ENCODE data around the gene ENPP3.

Gene ENPP3

DNA sequence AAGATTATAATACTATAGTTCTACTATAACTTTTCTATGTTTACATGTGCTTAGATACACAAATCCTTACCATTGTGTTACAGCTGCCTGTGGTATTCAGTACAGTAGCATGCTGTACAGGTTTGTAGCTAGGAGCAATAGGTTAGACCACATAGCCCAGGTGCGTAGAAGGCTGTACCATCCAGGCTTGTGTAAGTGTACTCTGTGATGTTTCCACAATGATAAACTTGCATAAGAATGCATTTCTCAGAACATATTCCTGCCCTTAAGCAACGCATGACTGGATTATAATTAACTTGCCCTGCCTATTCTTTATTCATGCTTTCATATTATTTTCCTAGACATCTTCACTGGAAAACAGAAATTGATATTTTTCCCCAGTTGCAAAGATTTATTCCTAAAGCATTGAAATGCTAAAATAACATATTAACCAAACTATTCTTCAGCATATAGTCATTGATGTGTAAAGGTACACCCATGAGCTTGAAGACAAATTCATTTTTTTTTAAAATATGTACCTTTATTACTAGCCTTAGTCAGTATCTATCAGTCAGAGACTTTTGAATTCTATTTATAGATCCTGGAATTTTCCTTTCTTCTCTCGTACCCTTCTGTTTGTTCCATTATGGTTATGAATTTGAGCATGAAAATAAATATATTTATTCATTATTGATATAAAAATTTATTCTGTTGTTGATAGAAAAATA is 80.9 kb downstream of the ENPP3 start:
- 0 out of 2 replicates have a peak, but pooled peaks cover 4% of the 10 kb centered on the region for H3F3A ChIP-seq (ENCODE audit: insufficient read depth)
- no peaks in the 10 kb centered on the region for H3K9me2 ChIP-seq (replicated peaks; ENCODE audit: insufficient read depth, low read length)
- H3K27me3 ChIP-seq (ENCODE audit: low read length): no peaks in the 10 kb centered on the region
- H4K20me1 ChIP-seq (ENCODE audit: low read depth, low read length): no peaks in the 10 kb centered on the region
- H3K36me3 ChIP-seq (ENCODE audit: low read length): peaks cover 12% of the 10 kb centered on the region
- no peaks in the 10 kb centered on the region for H3K79me2 ChIP-seq (ENCODE audit: insufficient read depth, low read length)
- no peak overlapping the region for H3K9ac ChIP-seq (ENCODE audit: low read length)
- no peak overlapping the region for H3K27ac ChIP-seq (ENCODE audit: low read depth, low read length)
- TF ChIP-seq, protein P1, sequence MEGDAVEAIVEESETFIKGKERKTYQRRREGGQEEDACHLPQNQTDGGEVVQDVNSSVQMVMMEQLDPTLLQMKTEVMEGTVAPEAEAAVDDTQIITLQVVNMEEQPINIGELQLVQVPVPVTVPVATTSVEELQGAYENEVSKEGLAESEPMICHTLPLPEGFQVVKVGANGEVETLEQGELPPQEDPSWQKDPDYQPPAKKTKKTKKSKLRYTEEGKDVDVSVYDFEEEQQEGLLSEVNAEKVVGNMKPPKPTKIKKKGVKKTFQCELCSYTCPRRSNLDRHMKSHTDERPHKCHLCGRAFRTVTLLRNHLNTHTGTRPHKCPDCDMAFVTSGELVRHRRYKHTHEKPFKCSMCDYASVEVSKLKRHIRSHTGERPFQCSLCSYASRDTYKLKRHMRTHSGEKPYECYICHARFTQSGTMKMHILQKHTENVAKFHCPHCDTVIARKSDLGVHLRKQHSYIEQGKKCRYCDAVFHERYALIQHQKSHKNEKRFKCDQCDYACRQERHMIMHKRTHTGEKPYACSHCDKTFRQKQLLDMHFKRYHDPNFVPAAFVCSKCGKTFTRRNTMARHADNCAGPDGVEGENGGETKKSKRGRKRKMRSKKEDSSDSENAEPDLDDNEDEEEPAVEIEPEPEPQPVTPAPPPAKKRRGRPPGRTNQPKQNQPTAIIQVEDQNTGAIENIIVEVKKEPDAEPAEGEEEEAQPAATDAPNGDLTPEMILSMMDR (IDR thresholded peaks at IDR 0.05; ENCODE audit: insufficient read depth, low read length, poor library complexity, severe bottlenecking): no peak
- TF ChIP-seq EZH2phosphoT487 (conservative IDR thresholded peaks at IDR 0.05; ENCODE audit: low read length): no peak
- H3K9me3 ChIP-seq (ENCODE audit: insufficient read depth, low read length): no peaks in the 10 kb centered on the region
- no peak overlapping the region for H3K4me3 ChIP-seq (ENCODE audit: insufficient read depth, low read length, poor library complexity, severe bottlenecking)
- no peak overlapping the region for H3K4me2 ChIP-seq (ENCODE audit: low read depth, low read length, poor library complexity, severe bottlenecking)
- H2AFZ ChIP-seq (ENCODE audit: low read depth, low read length, severe bottlenecking): no peak overlapping the region

DNA sequence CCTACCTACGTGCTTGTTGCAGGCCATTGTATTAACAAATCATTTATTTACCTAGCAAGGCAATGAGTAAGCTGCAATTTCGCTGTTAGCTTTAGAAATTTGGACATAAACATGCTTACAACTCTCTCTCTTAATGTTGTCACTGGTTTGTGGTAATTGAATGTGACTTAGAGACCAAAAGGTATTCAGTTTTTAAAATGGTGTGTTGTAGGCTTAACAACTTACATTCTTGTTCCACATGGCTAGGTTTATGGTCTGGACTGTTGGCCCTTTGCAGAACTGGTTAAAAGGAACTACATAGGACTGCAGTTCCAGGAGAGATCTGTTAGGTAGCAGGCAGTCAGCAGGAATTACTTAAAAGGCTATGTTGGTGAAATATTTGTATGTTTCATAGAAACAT is 84.1 kb downstream of the ENPP3 start:
- 0 out of 2 replicates have a peak, but pooled peaks cover 4% of the 10 kb centered on the region for H3F3A ChIP-seq (ENCODE audit: insufficient read depth)
- H3K79me2 ChIP-seq (ENCODE audit: insufficient read depth, low read length): no peaks in the 10 kb centered on the region
- H3K9ac ChIP-seq (ENCODE audit: low read length): no peak overlapping the region
- H3K4me3 ChIP-seq (ENCODE audit: insufficient read depth, low read length, poor library complexity, severe bottlenecking): no peak overlapping the region
- peaks cover 32% of the 10 kb centered on the region for H3K36me3 ChIP-seq (ENCODE audit: low read length)
- TF ChIP-seq, protein P1 (IDR thresholded peaks at IDR 0.05; ENCODE audit: insufficient read depth, low read length, poor library complexity, severe bottlenecking): no peak
- no peak for TF ChIP-seq EZH2phosphoT487 (conservative IDR thresholded peaks at IDR 0.05; ENCODE audit: low read length)
- no peak overlapping the region for H3K4me2 ChIP-seq (ENCODE audit: low read depth, low read length, poor library complexity, severe bottlenecking)
- H3K9me3 ChIP-seq (ENCODE audit: insufficient read depth, low read length): no peaks in the 10 kb centered on the region
- H3K27ac ChIP-seq (ENCODE audit: low read depth, low read length): no peak overlapping the region
- H4K20me1 ChIP-seq (ENCODE audit: low read depth, low read length): no peaks in the 10 kb centered on the region
- no peaks in the 10 kb centered on the region for H3K27me3 ChIP-seq (ENCODE audit: low read length)
- no peaks in the 10 kb centered on the region for H3K9me2 ChIP-seq (replicated peaks; ENCODE audit: insufficient read depth, low read length)
- no peak overlapping the region for H2AFZ ChIP-seq (ENCODE audit: low read depth, low read length, severe bottlenecking)

DNA sequence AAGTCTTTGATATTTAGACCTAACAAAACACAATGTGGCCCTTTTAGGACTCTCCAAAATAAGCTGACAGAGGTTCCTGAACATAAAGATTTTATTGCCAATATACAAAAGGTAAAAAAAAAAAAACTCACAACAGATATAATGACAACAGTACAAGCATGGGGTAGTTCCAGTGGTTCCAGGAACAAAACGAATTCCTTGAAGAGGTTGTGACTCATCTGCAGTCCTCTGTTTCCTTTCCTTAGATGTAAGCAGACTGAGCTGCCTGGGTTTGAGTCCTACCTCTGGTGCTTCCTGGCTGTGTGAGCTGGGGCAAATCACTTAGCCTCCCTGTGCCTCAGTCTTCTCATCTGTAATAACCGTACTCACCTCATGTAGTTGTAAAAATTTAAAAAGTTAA is 87.0 kb downstream of the ENPP3 start:
- no peaks in the 10 kb centered on the region for H4K20me1 ChIP-seq (ENCODE audit: low read depth, low read length)

More for the DNA sequence above, 87.0 kb downstream of the ENPP3 start:
- H3F3A ChIP-seq (ENCODE audit: insufficient read depth): peaks cover 4% of the 10 kb centered on the region; the same call in 1 of the 2 replicates
- TF ChIP-seq, protein P1 (IDR thresholded peaks at IDR 0.05; ENCODE audit: insufficient read depth, low read length, poor library complexity, severe bottlenecking): no peak
- TF ChIP-seq EZH2phosphoT487 (conservative IDR thresholded peaks at IDR 0.05; ENCODE audit: low read length): no peak
- H3K9me2 ChIP-seq (replicated peaks; ENCODE audit: insufficient read depth, low read length): no peaks in the 10 kb centered on the region
- H2AFZ ChIP-seq (ENCODE audit: low read depth, low read length, severe bottlenecking): no peak overlapping the region
- peaks cover 40% of the 10 kb centered on the region for H3K36me3 ChIP-seq (ENCODE audit: low read length)
- no peak overlapping the region for H3K4me2 ChIP-seq (ENCODE audit: low read depth, low read length, poor library complexity, severe bottlenecking)
- no peak overlapping the region for H3K4me3 ChIP-seq (ENCODE audit: insufficient read depth, low read length, poor library complexity, severe bottlenecking)
- no peaks in the 10 kb centered on the region for H3K9me3 ChIP-seq (ENCODE audit: insufficient read depth, low read length)
- H3K27me3 ChIP-seq (ENCODE audit: low read length): no peaks in the 10 kb centered on the region
- H3K9ac ChIP-seq (ENCODE audit: low read length): no peak overlapping the region
- no peak overlapping the region for H3K27ac ChIP-seq (ENCODE audit: low read depth, low read length)
- H3K79me2 ChIP-seq (ENCODE audit: insufficient read depth, low read length): no peaks in the 10 kb centered on the region
